Head of caudate nucleus (tissue), 42 donors: ENCODE measurements around the gene IL7R.
A peak's percentile ranks its signal among the peaks of the same experiment; 100 is the strongest.

Experiments used
- DNase-seq, 42 donors: peaks; one replicate each; pipeline versions ENCODE4 v3.0.0 to v3.0.0-alpha.2; 2020 to 2021; ENCODE audit warnings: mixed read lengths in 7 of 42
- intact Hi-C: fragments of 100-400 bp; cut with DNase I; formaldehyde crosslinking; loops from one replicate; pipeline ENCODE4 v1.15.0; 2022

IL7R gene

DNA sequence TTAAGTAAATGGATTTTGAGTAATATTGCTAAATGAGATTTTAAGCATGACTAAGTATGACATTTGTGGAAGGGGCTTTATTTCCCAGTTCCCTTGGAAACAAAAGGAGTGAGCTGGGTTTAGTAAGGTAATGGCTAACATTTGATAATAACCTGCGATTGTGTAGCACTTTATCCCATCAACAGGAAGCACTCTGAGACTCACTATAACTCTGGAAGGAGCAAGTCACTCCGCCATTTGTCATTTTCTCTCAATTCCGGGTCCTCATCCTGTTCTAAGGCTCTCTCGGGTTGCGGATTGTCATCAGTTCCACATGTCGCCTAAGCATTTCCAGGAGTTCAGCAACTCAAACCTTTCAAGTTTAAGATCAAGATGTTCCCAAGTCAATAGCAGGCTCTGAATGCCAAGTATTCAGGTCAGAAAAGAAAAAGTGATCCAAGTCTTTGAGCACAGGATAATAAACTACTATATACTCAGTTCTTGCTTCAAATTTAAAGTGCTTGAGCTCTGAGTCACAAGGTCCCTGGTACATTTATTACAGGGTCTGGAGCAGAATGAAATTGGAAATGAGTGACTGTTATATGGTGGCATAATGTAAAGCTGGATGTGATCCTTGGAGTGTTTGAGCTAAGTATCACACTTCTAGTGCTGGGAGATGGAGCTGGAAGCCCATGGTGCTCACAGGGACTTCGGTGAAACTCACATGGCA is 42.4 kb downstream of the IL7R start:
- intact Hi-C loops: no loop called here
- no peak for DNase-seq

DNA sequence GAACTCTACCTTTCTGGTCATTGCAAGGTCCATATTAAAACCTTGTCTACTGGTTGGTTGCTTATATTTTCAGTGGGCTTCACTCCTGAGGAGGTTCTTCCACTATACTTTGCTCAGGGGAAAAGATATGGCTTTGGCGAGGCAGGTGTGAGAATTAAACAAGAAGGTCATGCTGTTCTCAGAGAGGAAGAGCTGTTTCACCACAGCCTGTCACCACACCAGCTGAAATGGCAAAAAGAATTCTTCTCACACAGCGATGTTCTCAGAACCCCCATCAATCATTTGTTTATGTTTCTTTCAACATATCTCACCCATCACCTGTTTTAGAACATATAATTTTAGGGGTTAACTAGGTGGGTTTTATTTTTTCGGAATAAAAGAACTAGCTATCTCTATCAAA is 43.1 kb downstream of the IL7R start:
- no peak for DNase-seq
- intact Hi-C loops: no loop called here

DNA sequence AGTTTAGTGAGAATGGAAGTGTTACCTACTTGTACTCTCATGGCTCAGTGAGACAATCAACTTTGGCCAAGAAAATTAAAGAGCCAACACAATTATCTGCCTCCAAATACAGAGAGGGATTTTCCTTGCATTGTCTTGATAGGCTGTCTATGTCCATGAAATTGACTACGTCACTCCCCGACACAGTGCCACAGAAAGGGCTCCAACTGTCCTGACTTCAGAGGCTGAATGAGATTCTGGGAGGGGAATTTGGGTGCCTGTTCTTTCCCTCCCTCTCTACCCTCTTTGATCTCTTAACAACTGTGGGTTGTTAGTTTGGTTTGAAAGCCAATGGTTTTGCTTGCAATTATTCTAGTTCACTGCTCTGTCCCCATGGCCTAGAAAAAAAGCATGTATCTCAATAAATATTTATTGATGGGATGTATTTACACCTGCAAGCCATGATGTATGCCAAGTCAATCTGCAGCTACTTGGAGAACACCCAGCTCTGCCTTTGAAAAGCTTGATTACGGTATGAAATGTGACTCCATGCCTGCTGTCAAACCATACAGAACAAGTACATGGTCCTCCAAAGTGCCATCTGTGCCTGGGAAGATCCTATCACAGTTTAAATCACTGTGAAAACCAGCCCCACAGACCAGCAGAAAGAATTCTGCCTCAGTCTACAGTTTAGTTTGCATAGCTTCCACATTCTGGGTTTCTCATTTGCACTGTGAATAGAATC is 44.4 kb downstream of the IL7R start:
- intact Hi-C loops: no loop called here
- DNase-seq: no peak

DNA sequence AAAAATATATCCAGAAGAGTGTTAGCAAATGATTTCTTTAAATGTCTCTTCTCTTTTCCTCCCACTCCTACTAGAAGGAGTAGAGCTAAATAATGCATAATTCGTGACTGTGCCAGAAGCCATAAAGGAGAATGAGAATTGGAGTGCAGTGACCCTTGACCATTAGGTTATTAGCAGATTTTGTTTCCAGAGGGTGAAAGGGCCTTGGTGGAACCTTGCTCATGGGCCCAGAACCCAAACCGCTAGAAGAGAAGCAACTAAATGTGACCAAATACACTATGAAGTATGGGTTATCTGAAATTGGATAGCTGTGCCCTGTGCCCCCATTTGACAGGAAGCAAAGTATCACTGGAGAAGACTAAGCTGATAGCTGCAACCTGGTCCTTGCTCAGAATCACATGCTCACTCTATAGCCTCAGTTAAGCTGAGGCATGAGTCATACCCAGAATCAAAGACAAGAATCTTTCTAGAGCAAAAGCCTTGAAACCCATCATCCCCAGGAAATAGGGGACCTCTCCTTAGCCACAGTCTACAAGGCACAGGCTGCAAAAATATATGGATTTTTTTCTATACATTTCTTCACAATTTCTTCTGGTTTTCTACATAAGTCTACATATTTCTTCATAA is 45.5 kb downstream of the IL7R start:
- intact Hi-C loops: no loop called here
- DNase-seq: no peak

DNA sequence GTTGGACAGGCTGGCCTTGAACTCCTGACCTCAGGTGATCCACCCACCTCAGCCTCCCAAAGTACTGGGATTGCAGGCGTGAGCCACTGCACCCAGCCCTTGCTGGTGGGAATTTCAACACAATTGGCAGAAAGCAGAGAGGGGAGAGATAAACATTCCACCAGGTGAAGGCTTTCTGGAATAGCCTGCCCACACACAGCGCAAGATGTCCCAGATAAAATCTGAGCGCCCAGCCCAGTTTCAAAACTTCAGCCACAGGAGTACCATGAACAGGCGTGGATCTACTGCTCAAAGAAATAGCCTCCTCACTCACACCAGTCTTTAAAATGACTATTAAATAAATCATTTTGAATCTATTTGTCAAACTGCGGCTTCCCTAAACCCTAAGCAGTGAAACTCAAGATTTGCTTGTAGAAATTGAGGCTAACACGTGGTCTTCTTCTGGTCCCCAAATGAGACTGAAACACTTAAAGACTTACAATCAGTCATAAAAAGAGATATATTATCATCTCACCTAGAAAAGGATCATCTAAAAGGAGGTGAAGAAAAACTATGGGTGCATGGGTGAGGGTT is 47.0 kb downstream of the IL7R start:
- no peak for DNase-seq

DNA sequence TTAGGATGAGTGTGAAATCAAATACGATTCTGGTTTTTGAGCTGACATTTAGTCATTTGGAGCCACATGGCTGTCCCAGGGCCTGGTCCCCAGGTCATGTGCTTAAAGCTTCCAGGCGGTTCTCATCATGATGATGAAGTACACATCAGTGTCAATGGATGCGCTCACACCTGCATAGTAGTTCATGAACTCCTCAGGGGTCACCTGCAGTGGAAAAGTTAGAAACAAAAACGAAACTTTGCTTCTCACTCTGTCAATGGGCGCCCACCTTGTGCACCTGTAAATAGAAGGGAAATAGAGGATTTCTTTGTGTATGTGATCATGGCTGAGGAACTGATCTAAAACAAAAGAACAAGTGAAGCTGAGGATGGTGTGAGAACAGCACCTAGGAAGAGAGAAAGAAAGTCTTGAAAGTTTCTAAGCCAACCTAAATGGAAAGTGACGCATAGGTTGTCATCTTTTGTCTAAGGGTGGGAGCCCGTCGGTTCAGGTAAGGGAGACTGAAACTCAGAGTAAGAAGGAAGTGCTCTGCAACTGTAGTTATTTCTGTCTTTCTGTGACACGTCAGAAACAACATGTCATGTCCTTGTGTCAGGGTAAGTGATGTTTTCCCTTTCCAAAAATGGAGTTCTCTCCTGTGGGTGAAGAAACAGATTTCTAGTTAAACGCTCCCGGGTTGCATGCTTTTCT is 47.9 kb downstream of the IL7R start:
- no peak for DNase-seq
- intact Hi-C loops: no loop called here

More for the DNA sequence above, 47.0 kb downstream of the IL7R start:
- intact Hi-C loops: no loop called here

DNA sequence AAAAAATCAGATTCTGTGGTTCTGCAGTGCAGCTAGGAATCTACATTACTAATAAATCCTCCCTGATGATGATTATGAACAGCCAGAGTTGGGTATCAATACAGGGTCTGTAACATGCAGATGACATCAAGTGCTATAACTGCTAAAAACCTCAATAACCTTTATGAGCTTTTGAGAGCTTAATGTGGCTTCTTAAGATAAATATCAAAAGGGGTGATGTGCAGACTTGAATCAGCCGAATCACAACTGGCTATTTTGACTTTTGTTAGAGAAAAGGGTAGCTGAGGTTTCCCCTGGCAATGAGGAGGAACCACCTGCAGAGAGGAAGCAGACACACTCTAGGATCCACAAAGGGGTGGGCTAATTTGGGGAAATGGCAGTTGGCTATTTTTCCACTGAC is 51.5 kb downstream of the IL7R start:
- intact Hi-C loops: no loop called here

DNA sequence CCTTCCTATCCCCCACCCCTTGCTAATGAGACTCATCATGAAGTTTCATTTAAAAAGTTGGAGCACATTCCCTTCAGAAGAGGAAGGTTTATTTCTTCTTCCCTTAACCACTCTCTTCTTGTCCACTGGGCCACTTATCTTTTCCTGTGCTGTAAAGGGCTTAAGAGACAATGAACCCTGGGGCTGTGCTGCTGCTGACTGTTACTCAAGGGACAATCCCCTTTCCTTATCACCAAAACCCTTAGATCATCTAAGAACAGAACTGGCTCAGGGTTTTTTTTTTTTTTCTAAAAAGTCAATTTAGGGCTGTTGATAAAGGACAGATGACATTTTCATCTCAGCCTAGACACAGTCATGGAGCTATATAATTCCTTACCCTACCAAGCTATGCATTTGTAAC is 52.1 kb downstream of the IL7R start:
- no peak for DNase-seq
- intact Hi-C loops: no loop called here

More for the DNA sequence above, 51.5 kb downstream of the IL7R start:
- DNase-seq: no peak

DNA sequence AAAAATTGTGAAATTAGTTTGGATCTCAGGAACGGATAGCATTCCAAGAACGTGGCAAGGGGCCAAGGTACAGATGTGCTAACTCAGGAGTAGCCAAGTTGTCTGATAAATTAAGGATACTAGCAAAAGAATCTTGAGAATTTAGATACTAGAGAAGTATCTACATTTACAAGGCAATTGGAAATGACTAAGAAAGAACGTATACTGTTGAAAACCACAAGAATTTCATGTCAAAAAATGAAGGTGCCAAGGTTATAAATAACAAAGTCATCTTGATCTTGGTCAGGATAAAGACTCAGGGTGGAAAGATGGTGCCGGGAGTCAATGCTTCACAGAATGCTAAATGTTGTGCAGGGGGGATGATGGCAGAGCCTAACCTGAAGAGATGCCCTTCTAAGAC is 62.5 kb downstream of the IL7R start:
- intact Hi-C loops: no loop called here
- DNase-seq: peak in 3 of 42 donors; percentile 14 to 47 (median 42)

DNA sequence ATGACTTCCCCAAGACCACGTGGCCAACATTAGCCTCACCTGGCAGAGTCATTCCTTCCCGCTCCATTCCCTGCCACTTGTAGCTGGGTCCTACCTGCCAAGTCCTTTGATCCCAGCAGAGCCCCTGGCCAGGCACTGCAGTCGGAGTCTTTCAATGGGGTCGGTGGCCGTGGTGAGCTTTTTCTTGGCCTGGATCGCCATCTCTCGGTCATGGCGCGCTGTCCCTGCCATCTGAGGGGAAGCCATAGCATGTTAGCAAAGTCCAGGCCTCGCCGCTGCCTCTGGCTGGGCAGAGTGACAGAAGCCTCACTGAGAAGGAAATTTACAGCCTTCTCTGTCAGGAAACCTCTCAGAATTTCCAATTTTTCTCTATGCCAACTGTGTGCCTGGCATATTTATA is 64.2 kb downstream of the IL7R start:
- intact Hi-C loops: loop anchor here (5.0 to 10.0 kb wide), 3 partner anchors 144 to 836 kb away; no protein-coding TSS in a partner anchor
- DNase-seq: peak in 1 of 42 donors; percentile 6

DNA sequence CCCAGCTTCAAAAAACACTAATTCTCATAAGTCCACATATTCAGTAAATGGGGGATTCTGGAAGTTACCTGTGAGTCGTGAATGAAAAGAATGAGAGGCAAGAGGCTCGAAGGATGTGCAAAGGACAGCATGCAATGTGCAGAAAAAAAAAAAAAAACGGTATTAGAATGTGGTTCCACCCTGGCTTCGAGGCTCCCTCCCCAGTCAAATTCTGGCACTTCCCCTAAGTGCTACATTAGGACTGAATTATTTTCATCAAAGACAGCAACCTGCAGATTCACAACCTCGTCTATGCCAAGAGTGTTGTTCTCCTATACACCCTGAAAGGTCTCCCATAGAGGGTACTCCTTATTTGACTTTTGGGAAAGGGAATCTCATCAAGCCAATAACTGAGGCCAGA is 65.2 kb downstream of the IL7R start:
- DNase-seq: no peak
- intact Hi-C loops: loop anchor here (5.0 to 10.0 kb wide), 3 partner anchors 145 to 837 kb away; no protein-coding TSS in a partner anchor

DNA sequence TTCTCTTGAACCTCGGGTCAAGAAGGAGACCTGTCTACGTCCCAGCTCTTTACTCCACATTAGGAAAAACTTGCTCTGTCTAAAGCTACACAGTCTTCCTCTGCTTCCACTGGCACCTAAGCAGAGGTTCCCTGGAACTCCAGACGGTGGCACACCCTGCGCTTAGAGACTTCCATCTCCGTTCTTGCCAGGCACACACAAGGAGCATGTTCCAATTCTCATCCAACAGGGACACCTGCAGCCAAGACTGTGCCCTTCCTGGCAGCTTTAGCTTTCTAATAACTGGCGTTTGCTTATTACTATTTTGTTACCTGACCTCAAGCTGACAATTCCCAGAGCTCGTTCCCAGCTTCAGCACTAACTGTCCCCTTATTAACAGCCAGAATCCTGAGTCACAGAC is 65.8 kb downstream of the IL7R start:
- intact Hi-C loops: loop anchor here (5.0 to 10.0 kb wide), 3 partner anchors 145 to 838 kb away; no protein-coding TSS in a partner anchor

DNA sequence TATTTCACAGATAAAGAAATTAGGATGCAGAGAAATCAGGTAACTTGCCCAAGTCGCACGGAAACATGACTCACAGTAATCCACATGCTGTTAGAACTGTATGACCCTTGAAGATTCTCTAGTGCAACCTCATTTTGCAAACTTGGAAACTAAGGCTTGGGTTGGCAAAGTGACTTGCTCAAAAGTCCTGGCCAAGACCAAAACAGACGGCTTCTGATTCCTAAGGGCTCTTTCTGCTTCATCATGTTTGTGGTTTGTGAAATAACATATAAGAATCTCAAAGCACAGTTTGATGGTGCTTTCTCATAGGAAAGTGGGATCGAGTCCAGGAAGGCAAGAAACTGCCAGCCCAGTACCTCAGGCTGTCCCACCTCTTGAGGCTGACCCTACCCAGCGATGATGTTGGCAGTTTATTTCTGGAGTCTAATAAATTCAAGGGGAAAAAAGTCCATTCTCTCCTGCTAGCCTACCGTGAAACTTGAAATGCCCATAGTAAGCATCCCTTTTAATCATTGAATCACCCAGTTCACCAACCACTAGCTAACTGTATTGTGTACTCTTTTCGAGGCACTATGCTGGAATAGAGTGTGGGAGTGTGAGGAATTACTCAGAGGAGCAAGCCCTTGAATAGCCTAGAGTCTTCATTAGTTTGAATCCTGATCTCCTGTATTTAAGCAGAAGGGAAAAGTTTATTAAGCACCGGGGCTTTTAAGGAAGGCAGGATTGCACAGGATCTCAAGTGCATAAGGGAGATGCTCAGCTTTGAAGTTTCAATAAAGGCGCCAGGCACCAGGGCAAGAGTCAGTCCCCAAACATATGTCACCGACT is 67.6 kb downstream of the IL7R start:
- intact Hi-C loops: loop anchor here (5.0 to 10.0 kb wide), 3 partner anchors 147 to 840 kb away; no protein-coding TSS in a partner anchor
- DNase-seq: no peak

More for the DNA sequence above, 65.8 kb downstream of the IL7R start:
- DNase-seq: no peak

DNA sequence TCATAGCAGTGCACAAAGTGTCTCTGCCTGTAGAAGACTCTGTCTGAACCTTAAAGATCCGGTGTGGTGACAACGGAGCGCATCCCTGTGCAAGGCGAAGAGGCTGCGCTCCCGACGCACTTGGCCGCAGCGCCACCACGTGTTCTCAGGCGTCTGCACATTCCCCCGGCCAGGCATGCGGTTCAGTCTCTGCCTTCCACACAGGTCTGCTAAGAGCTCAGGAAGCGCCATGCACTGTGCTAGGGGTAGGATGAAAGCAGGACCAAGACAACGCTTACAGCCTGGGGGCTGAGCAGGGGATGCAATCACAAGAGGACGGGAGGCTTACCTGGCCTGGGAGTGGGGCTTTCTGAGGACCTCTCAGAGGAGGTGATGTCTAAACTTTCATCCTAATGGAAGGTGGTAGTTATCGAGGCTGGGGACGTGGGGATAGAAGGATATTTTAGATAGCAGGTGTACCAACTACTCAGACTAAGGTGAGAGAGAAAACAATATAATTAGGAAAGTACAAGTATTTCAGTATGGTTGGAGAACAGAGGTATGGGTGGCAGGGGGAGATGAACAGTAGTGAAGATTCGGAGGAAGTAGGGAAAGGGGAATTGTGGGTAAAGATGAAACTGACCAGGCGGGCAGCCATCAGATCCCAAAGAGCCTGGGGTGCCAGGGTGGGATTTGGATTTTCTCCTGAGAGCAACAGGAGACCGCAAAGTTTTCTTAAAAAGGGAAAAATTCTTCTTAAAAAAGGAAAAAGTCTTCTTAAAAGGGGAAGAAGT is 68.4 kb downstream of the IL7R start:
- intact Hi-C loops: loop anchor here (5.0 to 10.0 kb wide), 4 partner anchors 148 to 840 kb away; partner anchors contain the start of gene SPEF2
- DNase-seq: peak; percentile 65 to 90 (median 81)

DNA sequence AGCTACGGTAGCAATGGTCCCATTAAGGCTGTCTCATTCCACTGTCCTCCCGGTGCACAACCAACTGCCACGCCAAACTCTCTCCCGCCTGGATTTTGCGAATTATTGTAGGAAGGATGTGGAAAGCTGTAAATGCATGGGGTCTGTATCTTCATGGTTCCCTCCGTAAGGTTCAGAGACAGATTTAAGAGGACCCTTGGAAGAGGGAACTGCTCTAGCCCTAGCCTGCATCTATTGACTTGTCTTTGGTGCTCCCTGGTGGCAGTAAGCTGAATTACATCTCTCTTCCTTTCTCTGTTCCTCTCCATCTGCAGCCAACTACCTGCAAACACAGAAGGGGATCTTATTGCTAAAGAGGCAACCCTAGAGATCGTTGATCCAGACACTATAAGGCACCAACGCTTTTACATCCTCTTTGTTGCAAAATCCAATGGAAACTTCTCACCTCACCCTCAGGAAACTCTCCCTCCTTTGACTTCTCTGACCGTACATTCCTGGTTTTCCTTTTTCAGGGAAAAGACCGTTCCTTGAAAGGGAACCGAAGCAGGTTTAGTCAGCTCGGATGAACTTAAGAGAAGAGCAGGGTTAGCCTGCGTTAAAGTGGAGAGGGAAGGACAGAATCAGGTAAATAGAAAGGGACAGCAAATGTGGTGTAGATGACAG is 69.8 kb downstream of the IL7R start:
- DNase-seq: peak in 34 of 42 donors; percentile 15 to 89 (median 62)
- intact Hi-C loops: loop anchor here (5.0 to 10.0 kb wide), 3 partner anchors 272 to 842 kb away; partner anchors contain the start of gene SPEF2
